Suppressor macrophage treated with lipopolysaccharide for 4 hours (primary cell): ENCODE data around the gene GALNT13.

Experiments
- DNase-seq: peaks from one replicate; pipeline ENCODE4 v3.0.0-alpha.2; 2020

The GALNT13 gene

DNA sequence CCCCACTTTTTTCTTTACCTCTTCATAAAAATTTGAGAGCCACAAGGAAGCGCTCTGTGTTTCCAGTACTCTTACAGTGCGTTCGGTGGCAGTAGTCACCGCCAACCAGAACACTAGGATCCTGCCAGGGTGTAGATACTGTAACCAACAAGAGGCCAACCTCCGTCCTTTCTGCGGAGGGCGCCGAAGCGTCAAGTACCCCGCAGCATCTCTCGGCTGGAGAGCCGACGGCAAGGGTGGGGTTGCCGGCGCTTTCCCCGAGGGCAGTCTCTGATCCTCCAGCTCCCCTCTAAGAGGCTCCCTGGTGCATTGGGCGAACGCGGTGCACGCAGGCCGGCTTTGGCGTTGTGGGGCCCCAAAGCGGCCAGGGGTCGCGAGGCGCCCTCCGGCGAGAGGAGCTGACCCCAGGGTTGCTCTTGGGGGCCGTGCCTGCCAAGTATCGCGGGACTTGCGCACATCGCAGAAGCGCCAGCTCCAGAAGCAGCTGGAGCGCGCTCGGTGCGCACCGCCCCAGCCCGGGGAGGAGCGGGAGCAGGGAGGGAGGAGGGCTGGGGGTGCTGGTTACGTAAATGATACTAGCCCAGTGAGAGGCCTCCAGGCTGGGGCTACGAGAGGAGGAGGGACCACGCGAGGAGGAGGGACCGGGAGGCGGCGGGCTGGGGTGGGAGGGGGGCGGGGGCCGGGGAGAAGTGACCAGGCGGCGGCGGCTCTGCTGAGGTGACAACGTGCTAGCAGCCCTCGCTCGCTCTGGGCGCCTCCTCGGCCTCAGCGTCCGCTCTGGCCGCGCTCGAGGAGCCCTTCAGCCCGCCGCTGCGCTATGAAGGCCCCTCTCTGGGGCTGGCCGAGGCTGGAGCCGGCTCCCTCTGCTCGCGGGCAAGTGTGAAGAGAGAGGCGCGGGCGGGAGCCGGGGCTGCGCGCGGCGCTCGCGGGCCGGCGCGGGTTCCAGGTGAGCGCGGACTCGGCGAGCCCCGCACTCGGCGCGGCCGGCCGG, at the start of gene GALNT13:
Gene GALNT13, plus strand, starts transcription at position 692 of the 991 bp plus-strand sequence.
- DNase-seq, result no peak

DNA sequence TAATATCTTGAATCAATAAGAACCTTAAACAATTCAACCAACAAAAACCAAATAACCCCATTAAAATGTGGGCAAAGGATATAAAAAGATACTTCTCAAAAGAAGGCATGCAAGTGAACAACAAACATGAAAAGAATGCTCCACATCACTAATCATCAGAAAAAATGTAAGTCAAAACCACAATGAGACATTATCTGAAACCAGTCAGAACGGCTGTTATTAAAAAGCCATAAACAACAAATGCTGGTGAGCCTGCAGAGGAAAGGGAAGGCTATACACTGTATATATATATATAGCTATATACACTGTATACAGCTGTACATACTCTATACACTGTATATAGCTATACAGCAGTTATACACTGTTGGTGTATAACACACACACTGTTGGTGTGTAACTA, 47.8 kb upstream of the GALNT13 start:
- DNase-seq, result no peak

DNA sequence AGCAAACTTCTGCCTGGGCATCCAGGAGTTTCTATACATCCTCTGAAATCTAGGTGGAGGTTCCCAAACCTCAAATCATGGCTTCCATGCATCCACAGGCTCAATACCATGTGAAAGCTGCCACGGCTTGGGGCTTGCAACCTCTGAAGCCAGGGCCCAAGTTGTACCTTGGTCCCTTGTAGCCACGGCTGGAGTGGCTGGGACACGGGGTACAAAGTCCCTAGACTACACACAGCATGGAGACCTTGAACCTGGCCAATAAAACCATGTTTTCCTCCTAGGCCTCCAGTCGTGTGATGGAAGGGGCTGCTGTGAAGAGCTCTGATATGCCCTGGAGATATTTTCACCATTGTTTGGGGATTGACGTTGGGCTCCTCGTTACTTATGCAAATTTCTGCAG, 43.4 kb upstream of the GALNT13 start:
- no peak for DNase-seq

DNA sequence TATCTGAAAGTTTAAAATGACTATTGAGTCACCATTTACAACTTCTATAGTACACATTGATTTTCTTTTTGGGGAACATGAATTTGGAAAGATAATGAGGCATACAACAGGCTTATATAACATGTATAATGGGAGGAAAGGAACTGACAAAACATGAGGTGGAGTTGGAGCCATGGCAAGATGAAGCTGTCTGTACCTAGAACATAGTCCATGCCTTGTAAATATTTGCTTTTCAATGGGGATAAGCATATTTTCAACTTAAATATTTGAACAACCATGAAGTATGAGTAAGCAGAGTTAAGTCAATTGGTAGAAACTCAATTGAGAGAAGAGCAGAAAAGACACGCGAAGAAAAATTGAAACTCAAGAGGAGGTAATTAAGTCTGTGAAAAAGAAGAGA, 37.1 kb upstream of the GALNT13 start:
- no peak for DNase-seq

DNA sequence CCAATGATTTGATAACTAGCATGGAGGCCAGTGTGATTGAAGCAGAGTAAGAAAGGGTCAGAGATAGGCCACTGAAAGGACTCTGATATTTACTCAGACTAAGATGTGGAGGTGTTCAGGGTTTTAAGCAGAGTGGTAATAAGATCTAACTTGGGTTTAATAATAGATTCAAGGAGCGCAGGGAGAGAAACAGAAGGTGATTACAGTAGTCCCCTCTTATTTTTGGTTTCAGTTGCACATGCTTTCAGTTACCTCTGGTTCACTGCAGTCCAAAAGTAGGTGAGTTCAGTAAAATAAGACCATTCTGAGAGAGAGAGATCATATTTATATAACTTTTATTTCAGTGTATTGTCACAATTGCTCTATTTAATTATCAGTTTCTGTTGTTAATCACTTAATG, 13.5 kb upstream of the GALNT13 start:
- DNase-seq, result no peak

DNA sequence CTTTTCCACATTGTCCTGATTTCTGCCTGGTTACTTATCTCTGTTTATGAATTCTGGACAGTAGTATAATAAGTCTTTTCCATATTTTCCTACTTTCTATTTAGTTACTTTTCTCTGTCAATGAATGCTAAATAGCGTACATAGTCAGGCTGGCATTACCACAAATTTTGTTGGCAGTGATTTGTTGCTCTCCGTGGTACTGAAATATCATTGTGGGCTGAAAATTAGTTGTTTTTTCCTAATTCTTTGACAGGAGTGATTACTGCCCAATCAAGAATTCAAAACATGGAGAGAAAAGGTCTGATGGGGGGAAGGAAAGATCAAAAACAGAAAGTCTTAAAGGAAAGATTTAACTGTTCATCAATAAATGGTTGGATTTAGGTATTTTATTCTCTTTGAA, 7.7 kb upstream of the GALNT13 start:
- DNase-seq, result no peak

DNA sequence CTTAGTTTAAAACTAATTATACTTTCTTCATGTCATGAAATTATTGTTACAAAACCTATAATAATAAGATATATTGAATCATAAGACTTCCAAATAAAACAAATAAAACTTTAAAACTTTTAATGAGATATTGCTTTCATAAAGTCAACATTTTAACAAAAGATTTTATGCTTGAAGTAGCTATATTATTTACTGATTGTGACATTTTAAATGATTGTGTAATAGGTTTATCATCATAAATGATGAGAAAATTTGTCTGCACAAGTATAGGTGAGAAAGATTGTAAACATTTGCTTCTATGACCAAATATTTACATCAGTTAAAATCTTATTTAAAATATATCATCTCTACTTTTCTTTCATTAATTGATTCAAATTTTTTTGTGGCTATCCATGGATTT, 5.1 kb upstream of the GALNT13 start:
- DNase-seq, result no peak

DNA sequence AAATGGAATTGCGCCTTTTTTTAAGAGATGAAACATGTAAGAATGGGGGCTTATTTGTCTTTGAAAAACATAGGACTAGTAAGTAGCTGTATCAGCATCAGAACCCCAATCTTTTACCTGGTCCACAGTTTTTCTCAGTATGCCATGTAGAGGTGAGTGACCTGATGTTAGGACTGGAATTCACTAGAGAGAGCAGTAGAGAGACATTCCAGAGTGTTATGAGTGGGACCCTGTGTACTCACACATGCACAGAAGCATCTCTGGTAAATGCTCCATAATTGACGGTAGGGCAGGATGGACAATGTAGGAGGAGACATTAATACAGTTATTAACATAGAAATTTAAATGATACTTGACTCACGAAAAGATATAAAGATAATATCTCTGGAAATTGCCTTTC, 1.4 kb upstream of the GALNT13 start:
- DNase-seq, result no peak

DNA sequence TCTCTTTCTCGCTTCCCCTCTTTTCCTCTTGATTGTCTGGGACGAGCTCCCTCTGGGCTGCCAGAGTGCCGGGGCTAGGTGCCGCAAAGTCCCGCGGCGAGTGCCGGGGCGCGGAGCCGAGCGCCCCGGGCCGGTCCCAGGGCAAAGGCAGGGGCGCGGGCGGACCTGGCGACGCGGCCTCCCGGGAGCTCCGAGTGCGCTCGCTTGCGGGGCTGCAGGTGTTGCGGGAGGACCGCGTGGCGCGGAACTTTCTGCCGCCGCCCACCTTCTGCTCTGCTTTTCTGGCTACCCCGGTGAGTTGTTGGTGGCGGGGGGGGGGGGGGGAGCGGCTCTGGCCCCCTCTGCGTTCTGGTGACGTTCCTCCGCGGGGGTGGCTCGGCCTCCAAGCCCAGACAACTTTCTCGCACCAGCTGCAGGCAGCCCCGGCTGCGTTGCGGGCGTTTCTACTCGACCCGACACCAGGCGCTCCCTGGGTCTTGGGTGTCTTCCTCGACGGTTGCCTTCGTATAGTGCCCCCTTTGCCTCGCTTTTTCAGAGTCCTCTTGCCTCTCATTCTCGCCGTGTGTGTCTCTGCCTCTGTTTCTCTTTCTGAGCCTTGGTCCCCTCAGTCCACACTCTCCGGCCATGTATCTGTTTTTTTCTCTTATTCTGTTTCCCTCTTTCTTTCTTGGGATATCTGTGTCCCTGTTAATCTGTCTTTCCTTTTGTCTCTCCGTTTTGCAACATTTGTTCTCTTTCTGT, 759 bp downstream of the GALNT13 start:
- no peak for DNase-seq

DNA sequence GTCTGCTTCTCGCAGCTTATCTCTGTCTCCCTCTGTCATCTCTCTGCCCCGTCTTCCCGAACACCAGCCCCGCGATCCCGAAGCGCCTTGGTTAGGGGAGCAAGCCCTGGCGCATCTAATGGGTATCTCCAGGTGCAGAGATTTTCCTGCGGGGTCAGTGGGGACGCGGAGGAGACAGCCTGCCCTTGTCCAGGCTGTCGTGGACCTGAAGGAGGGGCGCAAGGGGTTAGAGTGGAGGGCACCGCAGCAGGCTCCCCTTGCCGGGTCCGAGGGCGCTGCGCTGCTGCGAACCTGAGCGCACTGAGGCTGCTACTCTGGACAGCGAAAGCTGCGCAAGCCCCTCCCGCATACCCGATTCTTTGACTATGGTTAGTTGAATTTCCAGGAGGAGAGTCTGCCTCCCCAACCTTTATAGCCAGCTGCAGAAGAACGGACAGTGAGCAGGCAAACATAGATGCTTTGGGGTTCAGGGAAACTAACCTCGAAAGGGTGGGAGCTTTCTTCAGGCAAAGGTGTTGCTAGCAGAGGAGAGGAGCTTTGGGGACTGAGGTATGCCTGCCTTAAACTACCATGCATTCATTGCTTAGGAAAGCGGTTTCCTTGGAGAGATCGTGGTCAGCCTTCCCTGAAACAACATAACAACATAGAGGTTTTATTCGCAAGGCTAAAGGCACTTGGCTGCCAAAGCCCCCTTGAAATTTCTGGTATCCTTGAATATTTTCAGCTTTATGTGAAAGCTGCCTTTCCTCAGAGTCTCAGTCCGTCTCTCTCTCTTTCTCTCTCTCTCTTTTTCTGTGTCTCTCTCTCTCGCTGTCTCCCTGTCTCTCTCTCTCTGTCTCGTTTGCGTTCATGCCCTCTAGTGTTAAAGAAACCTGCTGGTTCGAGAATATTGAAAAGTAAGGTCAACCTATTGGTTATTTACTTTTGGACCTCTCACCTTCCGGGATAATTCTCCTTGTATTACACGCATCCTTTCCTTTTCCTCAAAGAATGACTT, 1.6 kb downstream of the GALNT13 start:
- no peak for DNase-seq

DNA sequence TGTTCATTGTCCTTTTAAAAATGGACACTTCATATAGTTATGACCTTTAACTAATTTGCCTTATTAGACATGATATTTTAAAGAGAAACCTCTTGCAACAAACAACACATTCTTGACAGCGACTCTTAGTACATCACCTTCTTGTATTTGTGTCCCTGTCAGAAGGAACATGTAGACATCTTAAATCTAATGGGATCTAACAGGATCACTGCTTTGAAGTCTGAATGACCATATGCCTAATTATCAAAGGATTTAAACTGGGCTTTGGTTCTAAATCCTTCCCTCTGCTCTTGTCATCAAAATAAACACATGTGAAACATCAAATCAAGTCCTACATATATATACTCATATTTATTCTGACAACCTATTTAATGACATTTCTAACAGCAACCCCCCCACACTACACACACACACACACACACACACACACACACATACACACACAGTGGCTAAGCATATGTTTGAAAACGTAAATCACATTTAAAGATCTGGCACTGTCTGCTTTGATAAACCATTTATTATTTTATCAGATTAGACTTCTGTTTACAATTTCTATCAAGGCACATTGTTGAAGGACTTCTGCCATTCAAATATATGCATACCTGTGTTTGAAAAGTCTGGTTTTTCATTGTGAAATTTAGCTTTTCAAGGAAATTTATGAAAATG, 4.2 kb downstream of the GALNT13 start:
- no peak for DNase-seq

DNA sequence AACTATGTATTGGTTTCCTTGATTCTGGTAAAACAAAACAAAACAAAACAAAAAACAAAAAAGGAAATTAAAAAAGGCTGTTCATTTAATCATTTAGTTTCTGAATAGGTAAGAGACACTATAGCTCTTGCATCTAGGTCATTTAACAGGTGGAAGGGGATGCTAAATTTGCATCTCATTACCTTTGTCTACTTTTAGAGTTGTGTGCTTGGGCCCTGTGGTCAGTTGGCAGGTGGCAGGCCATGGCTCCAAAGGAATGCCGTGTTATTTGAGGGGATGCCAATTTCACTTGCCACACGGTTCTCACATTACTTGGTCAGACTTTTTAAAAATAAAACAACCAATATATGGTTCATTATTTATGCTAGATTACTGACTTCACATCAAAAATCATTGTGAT, 9.2 kb downstream of the GALNT13 start:
- no peak for DNase-seq

DNA sequence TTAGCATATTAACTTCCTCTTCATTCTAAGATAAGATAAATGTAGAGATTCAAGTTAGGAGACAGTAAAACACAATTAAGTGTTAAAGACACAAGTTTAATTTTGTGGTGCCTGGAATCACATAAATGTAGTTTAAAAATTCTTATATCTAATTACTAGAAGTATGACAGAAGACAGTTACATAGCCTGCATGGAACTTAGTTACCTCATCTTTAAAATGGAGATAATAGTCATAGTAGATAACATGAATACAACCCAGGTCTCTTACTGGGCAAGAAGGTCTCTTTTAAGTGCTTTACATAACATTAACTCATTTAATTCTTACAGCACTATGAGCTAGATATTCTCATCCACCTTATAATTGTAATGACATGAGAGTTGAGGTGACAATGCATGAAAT, 15.1 kb downstream of the GALNT13 start:
- DNase-seq, result no peak

DNA sequence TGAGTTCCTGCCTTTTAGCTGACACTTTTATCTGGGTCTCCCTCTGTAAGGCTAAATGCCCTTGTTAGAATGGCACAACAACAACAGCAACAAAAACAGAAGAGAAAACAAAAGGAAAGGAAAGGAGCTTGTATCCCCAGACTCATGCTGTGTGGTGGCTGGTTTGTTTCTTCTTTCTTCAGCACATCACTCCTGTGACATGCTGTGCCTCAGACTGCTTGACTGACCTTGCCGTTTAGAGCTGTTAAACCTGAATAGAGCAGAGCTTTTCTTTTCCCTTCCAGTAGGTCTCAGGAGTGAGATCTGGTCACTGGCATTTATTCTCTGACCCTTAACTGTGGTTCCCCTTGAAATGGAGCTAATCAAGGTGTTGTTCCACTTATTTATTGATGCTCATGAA, 18.9 kb downstream of the GALNT13 start:
- no peak for DNase-seq

DNA sequence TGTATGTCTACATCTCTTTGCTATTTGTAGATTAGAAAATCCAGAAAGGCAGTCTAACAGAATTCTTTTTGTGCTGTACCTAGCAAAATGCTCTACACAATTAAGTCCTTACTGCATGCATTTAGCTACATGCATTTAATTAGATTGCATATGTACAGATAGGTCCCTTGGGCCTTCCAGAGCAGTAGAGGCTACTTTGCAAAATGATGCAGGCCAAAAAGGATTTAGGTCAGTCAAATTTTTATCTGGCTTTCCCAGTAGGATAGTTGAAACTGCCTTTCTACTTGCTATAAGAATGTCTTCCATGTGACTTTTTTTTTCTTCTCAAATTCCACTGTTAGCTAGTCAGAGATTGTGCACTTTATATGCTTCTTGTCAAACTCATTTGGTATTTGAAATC, 19.3 kb downstream of the GALNT13 start:
- DNase-seq, result no peak

DNA sequence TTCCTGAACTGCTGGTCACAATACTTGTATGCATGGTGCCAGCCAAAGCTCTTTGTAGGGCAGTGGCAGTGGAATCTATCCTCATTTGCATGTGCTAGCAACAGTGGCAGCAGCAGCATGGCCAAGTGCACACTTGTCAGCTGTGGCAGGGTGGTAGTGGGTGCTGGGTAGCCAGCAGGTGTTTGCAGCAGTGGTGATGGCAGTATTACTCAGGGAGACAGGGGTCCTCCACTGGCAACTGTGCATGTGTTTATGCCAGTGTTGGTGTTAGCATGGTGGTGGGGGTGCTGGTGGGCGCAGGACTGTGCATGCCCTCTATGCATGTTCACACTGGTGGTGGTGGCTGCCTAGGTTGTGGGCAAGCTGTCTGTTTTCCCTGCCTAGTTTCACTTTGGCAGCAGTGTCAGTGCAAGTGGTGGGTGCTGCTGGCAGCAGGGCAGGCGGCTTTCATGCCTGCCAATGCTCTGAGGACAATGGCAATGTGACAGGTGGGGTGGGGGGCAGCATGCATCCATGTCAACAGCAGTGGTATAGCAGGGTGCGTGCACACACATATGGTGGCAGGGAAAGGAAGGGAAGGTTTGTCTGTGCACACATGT, 41.2 kb downstream of the GALNT13 start:
- DNase-seq, result no peak

DNA sequence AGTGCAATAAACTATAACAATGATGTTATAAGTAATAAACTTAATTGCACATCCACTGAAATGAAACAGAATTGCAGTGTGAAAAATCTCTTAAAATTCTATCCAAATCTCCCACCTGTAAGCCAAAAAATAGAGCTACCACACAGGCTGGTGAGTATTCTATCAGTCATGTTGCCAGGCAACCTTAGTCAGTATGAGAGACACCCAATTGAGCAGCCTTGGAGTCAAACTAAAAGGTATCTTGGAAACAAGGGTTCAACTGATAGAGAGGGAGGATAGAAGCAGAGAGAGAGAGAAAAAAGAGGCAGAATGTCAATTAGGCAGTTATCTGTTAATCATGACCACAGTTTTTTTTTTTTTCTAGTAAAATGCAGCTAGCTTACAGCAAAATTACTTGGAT, 45.8 kb downstream of the GALNT13 start:
- no peak for DNase-seq

DNA sequence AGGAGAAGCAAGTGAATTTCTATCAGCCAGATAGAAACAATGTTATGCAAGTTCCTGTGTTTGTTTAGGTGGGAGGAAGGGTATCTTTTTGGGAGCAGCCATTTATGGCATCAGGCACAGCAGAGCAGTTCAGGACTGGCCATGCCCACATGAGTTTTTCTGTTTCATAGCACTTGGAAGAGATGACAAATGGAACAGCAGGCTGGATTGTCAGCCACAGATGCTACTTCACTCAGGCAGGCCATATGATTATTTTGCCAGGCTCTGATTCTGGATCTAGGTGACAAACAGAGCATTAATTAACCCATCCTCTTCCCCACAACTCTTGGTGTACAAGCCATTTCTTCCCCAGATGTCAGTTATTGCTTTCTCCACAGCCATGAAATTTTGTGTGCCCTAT, 63.8 kb downstream of the GALNT13 start:
- no peak for DNase-seq

DNA sequence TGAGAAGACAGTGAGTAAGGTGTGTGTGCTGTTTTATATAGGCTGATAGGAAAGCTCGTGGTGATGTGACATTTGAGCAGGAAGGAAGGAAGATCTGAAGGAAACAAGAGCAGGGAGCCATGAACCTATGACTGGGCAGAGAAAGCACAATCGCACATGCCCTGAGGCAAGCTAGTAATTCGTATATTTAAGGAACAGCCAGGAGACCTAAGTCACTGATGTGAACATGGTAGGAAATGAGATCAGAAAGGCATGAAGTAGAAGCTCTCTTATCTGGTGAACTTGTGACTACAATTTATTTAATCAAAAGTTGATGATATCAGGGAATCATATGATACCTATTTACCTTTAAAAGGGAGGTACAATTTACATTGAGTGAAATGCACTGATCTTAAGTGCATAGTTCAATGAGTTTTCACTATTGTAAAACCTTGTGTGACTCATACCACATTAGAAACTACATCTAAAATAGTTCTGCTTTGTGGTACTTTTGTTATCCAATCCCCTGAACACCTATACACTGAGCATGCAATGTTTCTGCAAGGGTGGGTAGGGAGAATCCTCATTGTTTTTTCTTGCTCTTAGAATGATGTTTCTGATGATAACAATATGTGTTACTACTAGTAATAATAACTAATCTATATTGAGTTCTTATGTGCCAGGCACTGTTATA, 67.5 kb downstream of the GALNT13 start:
- DNase-seq, result no peak

DNA sequence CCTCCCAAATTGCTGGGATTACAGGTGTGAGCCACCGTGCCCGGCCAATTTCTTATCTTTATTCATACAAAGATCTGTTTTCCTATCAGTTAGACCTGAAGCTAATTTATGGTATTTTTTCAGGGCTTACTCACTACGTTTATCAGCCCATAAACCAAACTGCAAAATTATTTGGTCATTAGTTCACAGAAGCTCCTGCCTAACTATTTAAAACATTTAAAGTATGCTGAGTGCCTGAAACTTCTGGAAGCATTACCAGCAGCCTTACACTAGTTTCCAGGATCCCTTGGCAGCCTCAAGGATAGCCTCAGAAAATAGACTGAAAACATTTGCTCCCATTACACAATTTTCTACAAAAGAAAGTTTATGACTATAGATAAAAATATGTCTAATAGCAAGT, 68.8 kb downstream of the GALNT13 start:
- DNase-seq, result no peak

DNA sequence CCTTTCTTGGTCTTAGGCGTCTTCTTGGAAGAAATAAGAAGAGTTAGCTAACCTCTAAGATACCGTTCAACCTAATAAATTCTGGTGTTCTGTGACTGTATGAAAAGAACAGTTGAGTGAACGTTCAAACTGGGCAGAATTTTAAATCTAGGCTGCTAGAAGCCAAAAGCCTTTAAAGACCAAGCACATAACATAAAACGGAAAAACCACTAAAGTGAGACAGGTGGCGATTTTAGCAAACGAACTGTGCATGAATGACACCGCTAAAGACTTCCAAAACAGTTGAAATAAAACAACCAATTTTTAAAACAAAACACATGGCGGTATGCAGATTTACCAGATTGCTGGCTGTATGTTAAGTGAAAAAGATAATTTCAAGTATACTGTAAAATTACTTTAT, 73.1 kb downstream of the GALNT13 start:
- DNase-seq, result no peak
